Mucosa of rectum (tissue), 2 donors: ENCODE data around the gene PRKN.

ENCODE experiments used
- H3K27ac ChIP-seq, 2 donors: one replicate each; pipeline ENCODE4 v1.7.0; 2013; ENCODE audit warnings: inconsistent platforms in 2 of 2, low read depth in 2 of 2, low read length in 2 of 2
- H3K27me3 ChIP-seq, 2 donors: one replicate each; pipeline ENCODE4 v1.7.0; 2013; ENCODE audit warnings: low read length in 2 of 2; ENCODE audit not compliant: control insufficient read depth in 2 of 2, insufficient read depth in 2 of 2
- H3K36me3 ChIP-seq, 2 donors: one replicate each; pipeline ENCODE4 v1.7.0; 2013; ENCODE audit warnings: low read length in 2 of 2; ENCODE audit not compliant: control insufficient read depth in 2 of 2, insufficient read depth in 2 of 2
- H3K4me1 ChIP-seq, 2 donors: one replicate each; pipeline ENCODE4 v1.7.0; 2013; ENCODE audit warnings: low read length in 2 of 2, mild to moderate bottlenecking in 1 of 2; ENCODE audit not compliant: control insufficient read depth in 2 of 2, insufficient read depth in 2 of 2
- H3K4me3 ChIP-seq, 2 donors: one replicate each; pipeline ENCODE4 v1.7.0; 2013; ENCODE audit warnings: low read length in 2 of 2
- H3K9ac ChIP-seq, 2 donors: one replicate each; pipeline ENCODE4 v1.7.0; 2013; ENCODE audit warnings: low read length in 2 of 2, low read depth in 1 of 2, mild to moderate bottlenecking in 1 of 2
- H3K9me3 ChIP-seq, 2 donors: one replicate each; pipeline ENCODE4 v1.7.0; 2013; ENCODE audit warnings: low read length in 2 of 2; ENCODE audit not compliant: control insufficient read depth in 2 of 2
- donor health status: healthy.
- donor health status: Normal muscosa, but diverticular disease.

PRKN gene

DNA sequence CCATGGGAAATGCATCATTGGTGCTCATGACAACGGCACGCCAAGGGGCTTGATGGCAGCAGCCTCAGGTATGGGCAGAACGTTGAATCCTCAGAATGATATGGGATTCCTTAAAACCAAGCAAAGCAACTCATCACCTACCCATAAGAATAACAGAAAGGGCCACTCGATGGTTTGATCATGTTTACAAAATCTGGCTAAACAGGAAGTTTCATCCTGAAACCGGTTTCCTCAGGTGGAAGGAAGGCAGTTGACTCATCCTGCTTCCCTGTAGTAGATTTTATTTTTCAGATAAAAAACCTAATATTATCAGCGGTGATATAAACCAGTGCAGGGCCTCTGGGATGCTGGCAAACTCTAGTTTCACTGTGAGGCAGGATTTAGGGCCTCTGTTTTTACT, 1316.8 kb downstream of the PRKN start:
- H3K27me3 ChIP-seq, result no peaks in the 10 kb centered on the region
- no peaks in the 10 kb centered on the region for H3K9me3 ChIP-seq
- no peaks in the 10 kb centered on the region for H3K4me1 ChIP-seq
- no peak overlapping the region for H3K9ac ChIP-seq
- H3K4me3 ChIP-seq, result no peak overlapping the region
- no peak overlapping the region for H3K27ac ChIP-seq
- H3K36me3 ChIP-seq, result no peaks in the 10 kb centered on the region

DNA sequence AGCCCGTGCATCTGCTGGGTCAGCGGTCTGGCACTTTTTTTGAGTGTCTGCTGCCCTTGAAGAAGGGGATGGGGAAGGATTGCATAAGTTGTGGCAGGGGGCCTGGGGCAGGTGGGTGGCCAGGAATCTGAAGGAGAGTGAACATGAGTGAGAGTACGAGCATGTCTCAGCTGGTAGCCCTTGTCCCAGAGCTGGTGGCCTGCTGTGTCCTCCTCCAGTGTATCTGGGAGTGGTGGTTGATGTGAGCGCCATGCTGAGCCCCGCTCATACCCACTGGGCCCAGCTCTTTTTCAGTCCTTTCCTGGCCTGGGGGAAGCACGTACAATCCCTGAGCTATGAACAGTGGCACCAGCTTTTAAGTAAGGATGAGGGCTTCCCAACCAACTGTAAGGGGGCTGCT, 1317.5 kb downstream of the PRKN start:
- no peaks in the 10 kb centered on the region for H3K27me3 ChIP-seq
- H3K9me3 ChIP-seq, result no peaks in the 10 kb centered on the region
- H3K36me3 ChIP-seq, result no peaks in the 10 kb centered on the region
- no peaks in the 10 kb centered on the region for H3K4me1 ChIP-seq
- H3K27ac ChIP-seq, result no peak overlapping the region
- H3K9ac ChIP-seq, result no peak overlapping the region
- H3K4me3 ChIP-seq, result no peak overlapping the region

DNA sequence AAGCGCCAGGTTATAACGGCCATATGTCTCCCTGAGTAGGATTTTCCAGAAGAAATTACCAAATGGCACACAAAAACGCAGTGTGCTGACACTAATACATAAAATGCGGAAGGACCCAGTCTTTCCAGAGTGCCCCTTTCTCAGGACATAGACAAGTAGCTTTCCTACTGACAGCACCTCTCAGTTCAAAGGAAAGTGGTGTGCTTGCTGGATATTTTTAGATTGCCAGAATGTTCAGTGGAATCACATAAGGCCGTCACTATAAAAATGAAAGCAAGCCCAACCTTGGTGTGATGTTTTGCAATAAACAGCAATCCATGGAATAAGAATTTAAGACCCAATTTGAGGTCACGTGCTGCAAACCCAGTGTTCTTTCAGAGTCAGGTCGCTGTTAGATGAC, 1318.2 kb downstream of the PRKN start:
- no peaks in the 10 kb centered on the region for H3K27me3 ChIP-seq
- no peak overlapping the region for H3K27ac ChIP-seq
- no peaks in the 10 kb centered on the region for H3K4me1 ChIP-seq
- no peak overlapping the region for H3K4me3 ChIP-seq
- H3K9me3 ChIP-seq, result no peaks in the 10 kb centered on the region
- no peaks in the 10 kb centered on the region for H3K36me3 ChIP-seq
- H3K9ac ChIP-seq, result no peak overlapping the region

DNA sequence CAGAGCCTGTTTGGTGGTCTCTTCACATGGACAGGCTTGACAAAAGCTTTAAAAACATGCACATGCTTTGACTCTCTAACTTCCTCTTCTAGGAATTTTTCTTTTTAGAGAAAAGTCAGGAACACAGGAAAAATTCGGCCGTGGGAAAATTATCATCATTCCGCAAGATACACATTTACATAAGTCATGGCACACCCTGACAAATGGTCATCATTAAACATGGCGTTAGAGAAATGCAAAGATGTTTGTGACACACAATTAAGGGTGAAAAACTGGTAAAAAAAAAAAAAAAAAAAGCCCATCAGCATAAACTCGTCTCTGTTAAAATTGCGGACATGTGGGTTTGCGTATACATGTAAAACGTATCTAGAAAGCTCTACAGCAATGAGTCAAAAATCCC, 1319.5 kb downstream of the PRKN start:
- H3K27ac ChIP-seq, result no peak overlapping the region
- H3K9ac ChIP-seq, result no peak overlapping the region
- H3K27me3 ChIP-seq, result no peaks in the 10 kb centered on the region
- no peaks in the 10 kb centered on the region for H3K36me3 ChIP-seq
- no peaks in the 10 kb centered on the region for H3K4me1 ChIP-seq
- H3K9me3 ChIP-seq, result no peaks in the 10 kb centered on the region
- H3K4me3 ChIP-seq, result no peak overlapping the region

- Histone ChIP-seq H3K4me3 (no peak overlapping the region), H3K4me1 (no peaks in the 10 kb centered on the region), H3K9ac (no peak overlapping the region), H3K27ac (no peak overlapping the region), H3K36me3 (no peaks in the 10 kb centered on the region), H3K9me3 (no peaks in the 10 kb centered on the region), H3K27me3 (no peaks in the 10 kb centered on the region)
Observed at GRCh38 chr6:161407581-161407980, 1320.0 kb downstream of the PRKN start.

DNA sequence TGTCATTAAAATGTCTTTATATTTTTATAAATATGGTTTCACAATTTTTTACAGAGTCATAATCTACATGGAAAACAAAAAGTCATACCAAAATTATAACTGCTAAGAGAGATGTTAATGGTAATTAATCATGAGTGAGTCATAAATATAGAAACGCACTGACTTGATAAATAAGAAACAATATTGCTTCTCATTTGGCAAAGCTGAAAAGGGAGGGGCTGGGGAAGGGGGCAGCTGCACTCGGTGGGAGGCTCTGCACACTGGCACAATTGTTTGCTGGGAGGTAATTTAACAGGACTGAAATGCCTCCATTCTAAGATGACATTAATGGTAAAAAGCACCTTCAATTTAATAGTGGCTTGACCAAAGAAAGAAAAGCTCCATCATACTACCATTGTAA, 1320.5 kb downstream of the PRKN start:
- no peak overlapping the region for H3K4me3 ChIP-seq
- no peak overlapping the region for H3K27ac ChIP-seq
- H3K27me3 ChIP-seq, result no peaks in the 10 kb centered on the region
- H3K9ac ChIP-seq, result no peak overlapping the region
- no peaks in the 10 kb centered on the region for H3K4me1 ChIP-seq
- no peaks in the 10 kb centered on the region for H3K9me3 ChIP-seq
- no peaks in the 10 kb centered on the region for H3K36me3 ChIP-seq

- Histone ChIP-seq H3K4me1 (no peaks in the 10 kb centered on the region), H3K27ac (no peak overlapping the region), H3K9me3 (no peaks in the 10 kb centered on the region), H3K27me3 (no peaks in the 10 kb centered on the region), H3K9ac (no peak overlapping the region), H3K36me3 (no peaks in the 10 kb centered on the region), H3K4me3 (no peak overlapping the region)
Observed at GRCh38 chr6:161406646-161407045, 1320.9 kb downstream of the PRKN start.

- no peak overlapping the region for H3K4me3 ChIP-seq
- no peak overlapping the region for H3K9ac ChIP-seq
- no peaks in the 10 kb centered on the region for H3K4me1 ChIP-seq
- no peaks in the 10 kb centered on the region for H3K27me3 ChIP-seq
- no peaks in the 10 kb centered on the region for H3K9me3 ChIP-seq
- no peak overlapping the region for H3K27ac ChIP-seq
- H3K36me3 ChIP-seq, result no peaks in the 10 kb centered on the region
Observed at GRCh38 chr6:161405418-161405817, 1322.1 kb downstream of the PRKN start.

GRCh38 chr6:161403717-161404116, 1323.8 kb downstream of the PRKN start:
- H3K4me1 ChIP-seq, result no peaks in the 10 kb centered on the region
- no peaks in the 10 kb centered on the region for H3K27me3 ChIP-seq
- H3K36me3 ChIP-seq, result no peaks in the 10 kb centered on the region
- no peak overlapping the region for H3K4me3 ChIP-seq
- no peak overlapping the region for H3K27ac ChIP-seq
- no peak overlapping the region for H3K9ac ChIP-seq
- no peaks in the 10 kb centered on the region for H3K9me3 ChIP-seq

DNA sequence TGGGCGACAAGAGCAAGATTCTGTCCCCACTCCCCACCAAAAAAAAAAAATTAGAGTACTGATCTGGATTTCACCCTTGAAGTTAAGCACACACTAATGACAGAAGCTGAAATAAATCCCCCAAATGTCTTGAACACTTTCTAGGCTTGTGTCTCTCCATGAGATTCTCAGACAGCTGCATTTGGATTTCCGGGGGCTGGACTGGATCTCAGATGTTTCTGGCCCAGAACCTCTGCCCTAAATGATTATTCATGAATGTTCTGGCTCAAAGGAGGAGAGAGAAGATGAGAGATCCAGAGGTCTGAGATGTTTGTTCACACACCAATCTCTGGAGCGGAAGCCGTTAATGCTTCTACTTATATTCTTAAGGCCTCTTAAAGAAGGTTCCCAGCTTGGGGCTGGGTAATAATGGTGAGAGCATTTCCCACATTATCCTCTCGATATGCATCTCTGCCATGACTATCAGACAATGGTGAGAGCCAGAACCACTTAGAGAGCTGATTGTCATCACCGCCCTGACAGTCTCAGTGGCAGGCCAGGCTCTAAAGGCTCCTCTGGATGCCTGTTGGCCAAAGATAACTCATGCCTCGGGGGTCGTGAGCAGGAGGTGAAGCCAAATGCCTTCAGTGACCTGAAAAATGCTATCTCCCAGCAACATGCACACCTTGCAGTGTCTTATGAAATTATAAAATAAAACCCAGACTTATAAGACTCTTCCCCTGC, 1325.8 kb downstream of the PRKN start:
- no peaks in the 10 kb centered on the region for H3K36me3 ChIP-seq

GRCh38 chr6:161400671-161401070, 1326.9 kb downstream of the PRKN start:
- no peaks in the 10 kb centered on the region for H3K27me3 ChIP-seq

More for the DNA sequence above, 1325.8 kb downstream of the PRKN start:
- H3K4me3 ChIP-seq, result no peak overlapping the region
- H3K9ac ChIP-seq, result no peak overlapping the region
- no peaks in the 10 kb centered on the region for H3K9me3 ChIP-seq
- no peak overlapping the region for H3K27ac ChIP-seq
- H3K4me1 ChIP-seq, result no peaks in the 10 kb centered on the region
- no peaks in the 10 kb centered on the region for H3K27me3 ChIP-seq

More at GRCh38 chr6:161400671-161401070, 1326.9 kb downstream of the PRKN start:
- no peaks in the 10 kb centered on the region for H3K9me3 ChIP-seq
- H3K9ac ChIP-seq, result no peak overlapping the region
- H3K4me3 ChIP-seq, result no peak overlapping the region
- H3K36me3 ChIP-seq, result no peaks in the 10 kb centered on the region
- no peaks in the 10 kb centered on the region for H3K4me1 ChIP-seq
- H3K27ac ChIP-seq, result no peak overlapping the region
